Effector memory CD4-positive, alpha-beta T cell (primary cell): ENCODE data around the gene MIB2.
"Not testable (repeated sequence)": the region's sequence is repeated elsewhere in the genome, so short reads cannot be mapped to it uniquely, and the experiment has no call there.

Experiments used
- DNase-seq, 3 donors: peaks; one replicate each; pipeline ENCODE4 v3.0.0-alpha.2; 2020
- H3K27ac ChIP-seq: 2 replicates; pipeline ENCODE4 v1.7.0; 2013; ENCODE audit warnings: mild to moderate bottlenecking, low read length, moderate library complexity; ENCODE audit not compliant: insufficient read depth, poor library complexity, severe bottlenecking
- H3K27me3 ChIP-seq: replicated peaks from 2 replicates; pipeline ENCODE4 v1.7.0; 2013; ENCODE audit warnings: mild to moderate bottlenecking, low read length; ENCODE audit not compliant: insufficient read depth, control insufficient read depth, poor library complexity, severe bottlenecking
- H3K36me3 ChIP-seq: 2 replicates; pipeline ENCODE4 v1.7.0; 2013; ENCODE audit warnings: mild to moderate bottlenecking, low read length, moderate library complexity; ENCODE audit not compliant: control insufficient read depth, insufficient read depth
- H3K4me1 ChIP-seq: 2 replicates; pipeline ENCODE4 v1.7.0; 2013; ENCODE audit warnings: low read length, mild to moderate bottlenecking; ENCODE audit not compliant: control insufficient read depth, insufficient read depth, poor library complexity, severe bottlenecking
- H3K4me3 ChIP-seq: 2 replicates; pipeline ENCODE4 v1.7.0; 2013; ENCODE audit warnings: low read length, low read depth, mild to moderate bottlenecking; ENCODE audit not compliant: insufficient read depth, poor library complexity, severe bottlenecking
- H3K9me3 ChIP-seq: 2 replicates; pipeline ENCODE4 v1.7.0; 2013; ENCODE audit warnings: mild to moderate bottlenecking, low read length, moderate library complexity; ENCODE audit not compliant: control insufficient read depth

Gene MIB2

GRCh38 chr1:1628754-1629429, 13.6 kb downstream of the MIB2 start:
- H3K36me3 ChIP-seq = no peaks in the 10 kb centered on the region
- H3K27ac ChIP-seq = peak overlapping the region; percentile 57
- peaks cover 30% of the 10 kb centered on the region for H3K4me1 ChIP-seq
- H3K9me3 ChIP-seq = no peaks in the 10 kb centered on the region
- H3K27me3 ChIP-seq = peaks cover 6% of the 10 kb centered on the region
- H3K4me3 ChIP-seq = peak overlapping the region; percentile 50
- DNase-seq = peak in 1 of 3 donors; percentile 36

- peak; percentile 67 to 74 (median 72) for DNase-seq
- H3K36me3 ChIP-seq = no peaks in the 10 kb centered on the region
- H3K4me1 ChIP-seq = peaks cover 30% of the 10 kb centered on the region
- H3K27ac ChIP-seq = peak overlapping the region; percentile 57
- peak overlapping the region; percentile 50 for H3K4me3 ChIP-seq
- peaks cover 6% of the 10 kb centered on the region for H3K27me3 ChIP-seq
- H3K9me3 ChIP-seq = no peaks in the 10 kb centered on the region
Observed at GRCh38 chr1:1629430-1630190, 14.3 kb downstream of the MIB2 start.

GRCh38 chr1:1630191-1630964, 15.1 kb downstream of the MIB2 start:
- H3K27ac ChIP-seq = peak overlapping the region; percentile 59
- no peaks in the 10 kb centered on the region for H3K9me3 ChIP-seq
- H3K4me3 ChIP-seq = no peak overlapping the region
- H3K4me1 ChIP-seq = peaks cover 30% of the 10 kb centered on the region
- DNase-seq = peak; percentile 91 to 94 (median 92)
- peaks cover 6% of the 10 kb centered on the region for H3K27me3 ChIP-seq
- no peaks in the 10 kb centered on the region for H3K36me3 ChIP-seq

GRCh38 chr1:1630965-1631781, 15.9 kb downstream of the MIB2 start:
- Histone ChIP-seq H3K36me3 (no peaks in the 10 kb centered on the region), H3K4me1 (peaks cover 30% of the 10 kb centered on the region), H3K27ac (peak overlapping the region; percentile 59), H3K9me3 (no peaks in the 10 kb centered on the region), H3K27me3 (peaks cover 6% of the 10 kb centered on the region), H3K4me3 (no peak overlapping the region)
- no peak for DNase-seq

GRCh38 chr1:1631782-1632420, 16.6 kb downstream of the MIB2 start, which contains the start of gene MMP23B:
Gene MMP23B, plus strand, starts transcription at chr1:1632173. Its CDS starts 46 bp downstream, at chr1:1632219.
- Histone ChIP-seq H3K4me3 (no peak within 1 kb of the TSS), H3K9me3 (no peaks in the 10 kb centered on the region), H3K27me3 (peaks cover 6% of the 10 kb centered on the region), H3K4me1 (peaks cover 30% of the 10 kb centered on the region), H3K36me3 (peaks cover 6% of the 10 kb centered on the region), H3K27ac (no peak within 1 kb of the TSS)
- DNase-seq = no peak

- not testable (repeated sequence) for H3K9me3 ChIP-seq, H3K27ac ChIP-seq, H3K36me3 ChIP-seq, H3K4me3 ChIP-seq, H3K27me3 ChIP-seq, DNase-seq
- peaks cover 30% of the 10 kb centered on the region for H3K4me1 ChIP-seq
Observed at GRCh38 chr1:1633409-1633808, 18.1 kb downstream of the MIB2 start.

GRCh38 chr1:1634613-1635012, 19.3 kb downstream of the MIB2 start:
- not testable (repeated sequence) for H3K36me3 ChIP-seq, DNase-seq, H3K9me3 ChIP-seq, H3K27me3 ChIP-seq, H3K4me3 ChIP-seq, H3K27ac ChIP-seq
- peaks cover 22% of the 10 kb centered on the region for H3K4me1 ChIP-seq

GRCh38 chr1:1636621-1637478, 21.6 kb downstream of the MIB2 start:
- H3K27me3 ChIP-seq, H3K4me1 ChIP-seq, DNase-seq, H3K36me3 ChIP-seq, H3K9me3 ChIP-seq, H3K4me3 ChIP-seq, H3K27ac ChIP-seq: not testable (repeated sequence)
